ENCODE measurements around the gene TCERG1L. TPM values are rescaled to one million over a fixed set of nuclear protein-coding genes. Genes with fewer than 3 reads are reported as not detected.

Gene TCERG1L
- total RNA-seq, 2 experiments from 2014 or later = 0.06 TPM; not detected in 1

DNA sequence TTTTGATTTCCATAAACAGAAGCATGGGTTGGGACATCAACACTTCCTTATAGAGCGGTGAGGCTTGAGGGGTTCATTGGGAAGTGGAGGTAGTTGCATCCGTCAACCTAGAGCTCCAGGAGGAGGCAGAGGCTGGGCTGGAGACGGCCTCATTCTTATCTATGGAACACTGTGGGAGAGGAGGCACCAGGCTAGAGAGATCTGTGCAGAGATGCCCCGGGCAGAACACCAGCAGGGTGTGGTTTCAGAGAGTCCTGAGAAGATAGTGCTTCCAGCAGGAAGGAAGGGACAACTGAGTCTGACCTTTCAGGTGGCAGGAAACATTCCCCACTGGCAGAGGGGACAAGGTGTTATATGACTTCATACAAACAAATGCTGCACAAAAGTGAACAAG is 56.7 kb downstream of the TCERG1L start:
- no peaks in the 10 kb centered on the region for H3K27me3 ChIP-seq (ENCODE audit: control insufficient read depth in 1 of 2, insufficient read depth in 2 of 2, low read length in 2 of 2)
- Mint-ChIP-seq H3K36me3 (ENCODE audit: low read depth) (no peaks in the 10 kb centered on the region), H3K27ac (no peak overlapping the region), H3K9me3 (no peaks in the 10 kb centered on the region), H3K27me3 (no peaks in the 10 kb centered on the region), H3K4me3 (no peak overlapping the region), H3K4me1 (ENCODE audit: low read depth) (no peaks in the 10 kb centered on the region)
- intact Hi-C loops (cut with DNase I, micrococcal nuclease) = no loop called here
- H3K4me3 ChIP-seq (ENCODE audit: low read length) = no peak overlapping the region
- CTCF ChIA-PET = no interaction called here
- no peaks in the 10 kb centered on the region for H3K36me3 ChIP-seq (ENCODE audit: insufficient read depth, low read length)
- peaks cover 0 to 29% of the 10 kb centered on the region in 2 experiments for H3K9me3 ChIP-seq (ENCODE audit: control insufficient read depth in 1 of 2, insufficient read depth in 1 of 2, low read length in 2 of 2)
- DNase-seq = no peak
- H3K27ac ChIP-seq (ENCODE audit: low read depth in 1 of 2, low read length in 2 of 2) = no peak overlapping the region
- ATAC-seq (ENCODE audit: poor library complexity) = no peak
- H3K4me1 ChIP-seq (ENCODE audit: insufficient read depth, low read length) = no peaks in the 10 kb centered on the region
- TF ChIP-seq, protein P1, sequence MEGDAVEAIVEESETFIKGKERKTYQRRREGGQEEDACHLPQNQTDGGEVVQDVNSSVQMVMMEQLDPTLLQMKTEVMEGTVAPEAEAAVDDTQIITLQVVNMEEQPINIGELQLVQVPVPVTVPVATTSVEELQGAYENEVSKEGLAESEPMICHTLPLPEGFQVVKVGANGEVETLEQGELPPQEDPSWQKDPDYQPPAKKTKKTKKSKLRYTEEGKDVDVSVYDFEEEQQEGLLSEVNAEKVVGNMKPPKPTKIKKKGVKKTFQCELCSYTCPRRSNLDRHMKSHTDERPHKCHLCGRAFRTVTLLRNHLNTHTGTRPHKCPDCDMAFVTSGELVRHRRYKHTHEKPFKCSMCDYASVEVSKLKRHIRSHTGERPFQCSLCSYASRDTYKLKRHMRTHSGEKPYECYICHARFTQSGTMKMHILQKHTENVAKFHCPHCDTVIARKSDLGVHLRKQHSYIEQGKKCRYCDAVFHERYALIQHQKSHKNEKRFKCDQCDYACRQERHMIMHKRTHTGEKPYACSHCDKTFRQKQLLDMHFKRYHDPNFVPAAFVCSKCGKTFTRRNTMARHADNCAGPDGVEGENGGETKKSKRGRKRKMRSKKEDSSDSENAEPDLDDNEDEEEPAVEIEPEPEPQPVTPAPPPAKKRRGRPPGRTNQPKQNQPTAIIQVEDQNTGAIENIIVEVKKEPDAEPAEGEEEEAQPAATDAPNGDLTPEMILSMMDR (IDR thresholded peaks at IDR 0.05) = no peak
- POLR2A ChIA-PET = no interaction called here

DNA sequence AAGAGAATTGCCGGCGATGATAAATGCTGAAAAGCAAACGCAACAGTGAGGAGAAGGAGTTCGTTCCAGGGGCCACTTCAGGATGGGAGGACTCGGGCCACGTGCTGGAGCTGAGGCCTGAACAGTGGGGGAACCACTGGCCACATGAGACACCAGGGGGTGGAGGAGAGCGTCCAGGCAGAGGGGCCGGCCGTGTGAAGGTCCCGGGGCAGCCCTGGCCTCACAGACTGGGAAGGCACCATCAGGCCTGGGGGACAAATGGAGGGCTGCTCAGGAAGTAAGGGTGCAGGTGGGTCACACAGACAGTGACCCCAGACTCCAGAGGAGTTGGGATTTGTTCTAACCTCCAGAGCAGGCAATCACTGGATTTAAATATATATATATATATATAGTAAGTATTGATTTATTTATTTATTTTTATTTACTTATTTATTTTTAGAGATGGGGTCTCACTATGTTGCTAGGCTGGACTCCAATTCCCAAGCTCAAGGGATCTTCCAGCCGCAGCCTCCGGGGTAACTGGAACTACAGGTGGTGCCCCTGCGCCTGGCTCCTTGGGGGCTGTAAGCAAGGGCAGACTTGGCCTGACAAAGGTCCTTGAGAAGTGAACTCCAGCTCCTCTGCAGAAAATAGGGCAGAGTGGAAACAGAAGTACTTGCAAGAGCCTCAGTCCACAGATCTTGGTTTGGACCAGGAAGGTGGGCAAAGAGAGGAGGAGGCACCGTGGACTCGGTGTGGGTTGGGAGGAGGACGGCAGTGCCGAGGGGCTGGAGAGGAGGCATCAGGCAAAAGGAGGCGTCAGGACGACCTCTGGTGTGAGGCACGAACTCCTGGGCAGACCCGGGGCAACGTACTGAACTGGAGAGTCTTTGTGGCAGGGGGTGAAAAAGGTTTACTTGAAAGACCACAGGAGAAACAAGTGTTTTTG is 57.3 kb downstream of the TCERG1L start:
- H3K4me1 Mint-ChIP-seq (ENCODE audit: low read depth) = no peaks in the 10 kb centered on the region
- no peak overlapping the region for H3K27ac Mint-ChIP-seq
- Histone ChIP-seq H3K27me3 (ENCODE audit: control insufficient read depth in 1 of 2, insufficient read depth in 2 of 2, low read length in 2 of 2) (no peaks in the 10 kb centered on the region), H3K4me1 (ENCODE audit: insufficient read depth, low read length) (no peaks in the 10 kb centered on the region), H3K27ac (ENCODE audit: low read depth in 1 of 2, low read length in 2 of 2) (no peak overlapping the region), H3K36me3 (ENCODE audit: insufficient read depth, low read length) (no peaks in the 10 kb centered on the region), H3K9me3 (ENCODE audit: control insufficient read depth in 1 of 2, insufficient read depth in 1 of 2, low read length in 2 of 2) (peaks cover 0 to 27% of the 10 kb centered on the region in 2 experiments), H3K4me3 (ENCODE audit: low read length) (no peak overlapping the region)
- TF ChIP-seq, protein P1 (IDR thresholded peaks at IDR 0.05) = no peak
- ATAC-seq (ENCODE audit: poor library complexity) (no peak), DNase-seq (no peak)
- intact Hi-C loops (cut with DNase I, micrococcal nuclease) = no loop called here
- ChIA-PET CTCF (no interaction called here), POLR2A (no interaction called here)
- no peaks in the 10 kb centered on the region for H3K27me3 Mint-ChIP-seq
- no peak overlapping the region for H3K4me3 Mint-ChIP-seq
- no peaks in the 10 kb centered on the region for H3K9me3 Mint-ChIP-seq
- no peaks in the 10 kb centered on the region for H3K36me3 Mint-ChIP-seq (ENCODE audit: low read depth)

DNA sequence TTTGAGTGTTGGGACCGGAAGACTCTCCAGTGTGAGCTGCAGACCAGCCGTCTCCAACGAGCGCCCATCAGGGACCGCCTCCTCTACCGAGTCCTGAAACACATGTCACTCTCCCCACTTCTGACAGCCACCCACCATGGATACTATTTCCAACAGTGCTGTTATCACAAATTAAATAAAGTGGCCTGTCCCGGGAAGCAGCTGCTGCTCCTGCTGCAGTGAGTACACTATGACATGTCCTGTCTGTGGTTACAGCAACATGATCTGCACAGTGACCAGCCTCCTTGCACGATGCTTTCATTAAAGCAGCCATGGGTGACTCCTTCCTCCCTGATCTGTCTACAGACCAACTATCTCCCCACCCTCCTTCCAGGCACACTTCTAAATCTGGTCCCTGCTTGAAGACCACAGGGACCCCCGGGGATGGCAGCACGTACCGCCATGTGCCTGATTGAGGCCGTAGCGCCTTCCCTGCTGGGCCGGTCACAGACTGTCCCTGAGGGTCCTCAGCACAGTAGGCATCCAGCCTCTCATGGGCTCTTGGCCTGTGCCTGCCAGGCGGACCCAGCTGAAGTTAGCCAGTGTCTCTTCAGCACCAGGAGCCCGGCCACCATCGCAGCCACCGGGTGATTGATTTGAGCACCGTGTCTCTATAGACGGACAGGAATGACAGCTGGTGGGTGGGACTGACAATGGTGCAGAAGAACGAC is 58.8 kb downstream of the TCERG1L start:
- peaks cover 0 to 34% of the 10 kb centered on the region in 2 experiments for H3K9me3 ChIP-seq (ENCODE audit: control insufficient read depth in 1 of 2, insufficient read depth in 1 of 2, low read length in 2 of 2)
- Mint-ChIP-seq H3K27ac (no peak overlapping the region), H3K27me3 (no peaks in the 10 kb centered on the region), H3K36me3 (ENCODE audit: low read depth) (no peaks in the 10 kb centered on the region), H3K4me1 (ENCODE audit: low read depth) (no peaks in the 10 kb centered on the region), H3K9me3 (no peaks in the 10 kb centered on the region), H3K4me3 (no peak overlapping the region)
- intact Hi-C loops (cut with DNase I, micrococcal nuclease) = no loop called here
- no peak for DNase-seq
- no peaks in the 10 kb centered on the region for H3K36me3 ChIP-seq (ENCODE audit: insufficient read depth, low read length)
- H3K4me1 ChIP-seq (ENCODE audit: insufficient read depth, low read length) = no peaks in the 10 kb centered on the region
- no peak for ATAC-seq (ENCODE audit: poor library complexity)
- TF ChIP-seq, protein P1 (IDR thresholded peaks at IDR 0.05) = no peak
- H3K4me3 ChIP-seq (ENCODE audit: low read length) = no peak overlapping the region
- ChIA-PET CTCF (no interaction called here), POLR2A (no interaction called here)
- no peak overlapping the region for H3K27ac ChIP-seq (ENCODE audit: low read depth in 1 of 2, low read length in 2 of 2)
- no peaks in the 10 kb centered on the region for H3K27me3 ChIP-seq (ENCODE audit: control insufficient read depth in 1 of 2, insufficient read depth in 2 of 2, low read length in 2 of 2)

All from CD4-positive, alpha-beta T cell (primary cell).